H4 (cell line): ENCODE results near the gene ZBTB12. TPM values are rescaled to one million over a fixed set of nuclear protein-coding genes. Genes with fewer than 3 reads are reported as not detected.
"Not testable (repeated sequence)": the region's sequence is repeated elsewhere in the genome, so short reads cannot be mapped to it uniquely, and the experiment has no call there.

Experiments
- DNase-seq: peaks from one replicate; pipeline ENCODE4 v3.0.0-alpha.2; 2015; ENCODE audit warnings: low spot score
- total RNA-seq: library from RNA; depleted of rRNA; stranded (reverse); fragments of >200 nt; shearing (Covaris generic); gene quantifications from 2 replicates; pipeline ENCODE4 v1.2.3, GENCODE V29; 2014

The ZBTB12 gene
- total RNA-seq, 1 experiment from 2014 or later, result 0.70 TPM

DNA sequence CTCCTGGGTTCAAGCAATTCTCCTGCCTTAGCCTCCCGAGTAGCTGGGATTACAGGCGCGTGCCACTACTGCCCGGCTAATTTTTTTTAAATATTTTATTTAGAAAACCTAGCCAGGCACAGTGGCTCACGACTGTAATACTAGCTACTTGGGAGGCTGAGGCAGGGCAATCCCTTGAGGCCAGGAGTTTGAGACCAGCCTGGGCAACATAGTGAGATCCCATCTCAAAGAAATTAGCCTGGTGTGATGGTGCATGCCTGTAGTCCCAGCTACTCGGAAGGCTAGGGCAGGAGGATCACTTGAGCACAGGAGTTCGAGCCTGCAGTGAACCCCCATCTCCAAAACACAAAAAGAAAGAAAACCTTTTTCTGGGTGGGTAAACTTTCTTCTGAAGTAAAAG lies 25.5 kb downstream of the ZBTB12 start:
- DNase-seq, result no peak

DNA sequence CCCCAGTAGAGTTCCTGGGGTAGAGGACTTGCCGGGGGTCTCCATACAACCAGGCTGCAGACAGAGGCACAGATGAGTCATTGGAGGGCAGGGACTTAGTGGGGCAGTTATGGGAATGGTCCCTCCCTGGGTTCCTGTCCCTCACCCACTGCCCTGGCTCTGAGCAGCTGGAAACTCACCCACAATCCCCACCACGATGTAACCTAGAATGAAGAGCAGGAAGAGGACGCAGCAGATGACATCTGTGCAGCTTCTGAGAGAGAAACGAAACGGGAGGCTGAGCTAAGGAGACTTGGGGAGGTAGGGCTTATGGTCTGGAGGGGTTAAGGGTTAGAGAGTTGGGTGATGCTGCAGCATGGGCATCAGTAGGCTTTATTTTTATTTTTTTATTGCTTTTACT lies 26.0 kb downstream of the ZBTB12 start:
- DNase-seq, result no peak

GRCh38 chr6:31874836-31875572 lies 26.9 kb downstream of the ZBTB12 start:
- DNase-seq, result no peak

DNA sequence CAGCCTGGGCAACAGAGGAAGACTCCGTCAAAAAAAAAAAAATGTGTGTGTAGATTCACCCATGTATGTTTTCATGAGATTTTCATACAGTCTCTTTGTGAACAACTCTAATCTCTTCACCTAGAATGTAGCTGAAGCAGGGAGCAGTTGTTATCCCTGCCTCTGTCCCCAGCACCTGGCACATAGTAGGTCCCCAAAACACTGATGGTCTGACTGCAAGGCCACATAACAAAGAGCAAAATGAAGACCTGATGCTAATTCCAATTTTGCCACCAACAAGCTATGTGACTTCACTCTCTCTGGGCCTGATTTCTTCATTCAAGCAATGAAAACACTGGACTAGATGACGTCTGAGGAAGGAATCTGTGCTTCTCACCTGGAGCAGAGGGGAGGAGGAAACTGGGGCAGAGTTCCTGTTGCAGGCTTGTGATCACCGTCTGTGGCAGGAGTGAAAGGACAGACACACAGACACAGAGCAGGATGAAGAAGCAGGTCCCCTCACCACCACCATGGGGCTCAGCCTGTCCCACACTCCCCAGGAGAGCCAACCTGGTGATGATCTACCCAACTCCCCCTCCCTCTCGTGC lies 27.7 kb downstream of the ZBTB12 start:
- no peak for DNase-seq

DNA sequence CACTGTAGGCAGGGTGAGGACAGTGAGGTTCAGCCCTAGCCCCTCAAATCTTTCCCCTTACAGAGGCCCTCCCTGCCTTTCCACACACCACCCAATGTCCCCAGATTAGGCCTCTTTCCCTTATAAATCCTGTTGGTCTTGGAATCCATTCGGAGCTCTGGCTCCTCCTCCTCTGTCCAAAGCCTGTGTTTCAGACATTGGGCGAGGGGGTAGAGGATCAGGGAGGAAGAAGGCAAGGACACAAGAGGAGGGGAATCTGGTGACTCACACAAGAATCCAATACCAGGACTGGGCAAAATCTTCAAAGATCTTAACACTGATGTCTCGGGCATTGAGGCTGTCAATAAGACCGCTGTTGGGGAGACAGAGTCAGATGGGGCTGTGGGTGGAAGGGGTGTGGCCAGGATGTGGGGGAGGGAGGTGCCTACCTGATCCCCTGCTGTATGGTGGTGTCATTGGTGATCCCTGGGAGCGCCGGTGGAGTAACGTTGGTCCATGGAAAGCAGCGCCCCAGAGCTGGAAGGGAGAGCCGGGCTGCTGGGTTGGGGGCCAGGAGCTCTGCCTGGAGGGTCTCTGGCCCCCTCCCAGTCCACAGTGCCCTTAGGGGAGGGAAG lies 30.7 kb downstream of the ZBTB12 start:
- no peak for DNase-seq

- no peak for DNase-seq
These were observed 31.4 kb downstream of the ZBTB12 start for GRCh38 chr6:31870385-31870921.

DNA sequence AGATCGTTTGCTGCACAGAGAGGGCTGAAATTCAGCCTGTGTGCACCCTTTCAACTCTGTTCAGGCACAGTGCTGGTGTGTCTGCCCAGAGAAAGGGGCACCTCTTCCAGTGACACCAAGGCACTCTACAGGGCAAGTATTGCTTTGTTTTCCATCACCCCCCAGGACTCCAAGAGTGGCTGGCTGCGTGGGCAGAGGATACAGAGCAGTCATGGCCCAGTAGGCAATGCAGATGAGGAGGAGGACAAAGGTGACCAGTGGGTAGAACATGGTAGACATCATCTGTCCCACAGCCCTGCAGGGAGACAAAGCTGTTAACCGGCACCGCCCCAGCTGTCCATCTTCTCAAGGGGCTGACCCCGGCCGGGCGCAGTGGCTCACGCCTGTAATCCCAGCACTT lies 32.5 kb downstream of the ZBTB12 start:
- DNase-seq, result no peak

DNA sequence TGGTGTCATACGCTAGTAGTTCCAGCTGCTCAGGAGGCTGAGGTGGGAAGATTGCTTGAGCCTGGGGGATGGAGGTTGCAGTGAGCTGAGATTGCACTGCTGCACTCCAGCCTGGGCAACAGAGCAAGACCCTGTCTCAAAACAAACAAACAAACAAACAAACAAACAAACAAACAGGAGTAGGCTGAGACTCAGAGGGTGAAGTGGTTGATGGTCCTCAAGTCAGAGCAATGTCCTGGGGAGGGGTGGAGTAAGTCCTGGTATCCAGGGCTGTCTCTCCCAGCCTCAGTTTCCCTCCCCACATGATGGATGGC lies 33.3 kb downstream of the ZBTB12 start:
- not testable (repeated sequence) for DNase-seq

DNA sequence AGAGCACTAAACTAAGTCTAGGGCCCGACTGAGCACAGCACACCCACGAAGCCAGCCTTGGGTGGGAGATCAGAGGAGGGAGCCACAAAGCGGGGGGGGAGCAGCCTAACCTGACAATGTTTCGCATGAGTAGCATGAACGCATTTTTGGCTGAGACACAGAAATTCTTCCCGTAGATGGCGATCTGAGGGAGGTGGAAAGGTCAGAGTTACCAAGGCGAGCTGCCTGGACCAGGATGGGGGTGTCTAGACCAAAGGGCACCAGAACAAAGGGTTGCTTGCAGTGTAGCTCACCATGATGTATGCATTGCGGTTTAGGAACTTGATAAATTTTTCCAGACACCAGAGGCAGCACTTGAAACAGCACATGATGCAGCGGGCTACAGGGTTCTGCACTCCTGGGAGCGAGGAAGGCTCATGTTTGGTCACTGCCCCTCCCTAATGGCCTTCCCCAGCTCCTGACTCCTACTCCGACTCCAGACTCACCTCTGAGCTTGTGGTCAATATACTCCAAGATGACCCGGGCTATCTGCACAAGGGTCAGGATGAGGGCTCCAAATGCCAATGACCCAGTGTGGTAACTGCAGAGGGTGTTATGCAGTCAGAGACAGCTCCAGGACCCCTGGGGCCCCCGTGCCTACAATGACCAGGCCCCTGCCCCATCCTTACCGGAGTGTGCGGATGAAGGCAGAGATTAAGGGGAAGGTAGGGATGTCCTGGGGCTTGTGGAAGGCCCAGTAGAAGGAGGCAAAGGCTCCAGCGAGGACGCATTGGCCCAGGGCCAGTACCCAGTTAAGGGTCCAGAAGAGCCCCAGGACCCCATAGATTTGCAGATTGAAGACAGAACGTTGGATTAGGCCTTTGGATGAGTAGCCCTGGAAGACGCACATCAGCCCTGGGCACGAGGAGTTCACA lies 36.4 kb downstream of the ZBTB12 start:
- DNase-seq, result no peak

DNA sequence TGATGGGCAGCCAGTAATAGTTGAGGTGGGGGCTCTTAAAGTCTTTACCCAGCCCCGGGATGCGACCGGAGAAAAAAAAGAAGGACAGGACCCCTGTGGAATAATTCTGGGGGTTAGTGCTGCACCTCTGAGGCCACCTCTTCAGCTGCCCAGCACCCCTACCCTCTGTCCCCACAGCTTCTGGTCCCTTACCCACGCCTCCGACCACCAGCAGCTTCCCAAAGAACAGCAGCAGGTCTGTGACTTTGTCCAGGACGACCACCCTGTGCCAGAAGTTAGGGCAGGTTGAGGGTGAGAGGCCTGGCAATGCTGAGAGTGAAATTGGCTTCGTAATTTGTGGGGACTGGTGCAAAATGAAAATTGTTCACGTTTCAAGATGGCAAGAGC lies 37.1 kb downstream of the ZBTB12 start:
- DNase-seq, result no peak

GRCh38 chr6:31864123-31864562 lies 37.7 kb downstream of the ZBTB12 start:
- not testable (repeated sequence) for DNase-seq

DNA sequence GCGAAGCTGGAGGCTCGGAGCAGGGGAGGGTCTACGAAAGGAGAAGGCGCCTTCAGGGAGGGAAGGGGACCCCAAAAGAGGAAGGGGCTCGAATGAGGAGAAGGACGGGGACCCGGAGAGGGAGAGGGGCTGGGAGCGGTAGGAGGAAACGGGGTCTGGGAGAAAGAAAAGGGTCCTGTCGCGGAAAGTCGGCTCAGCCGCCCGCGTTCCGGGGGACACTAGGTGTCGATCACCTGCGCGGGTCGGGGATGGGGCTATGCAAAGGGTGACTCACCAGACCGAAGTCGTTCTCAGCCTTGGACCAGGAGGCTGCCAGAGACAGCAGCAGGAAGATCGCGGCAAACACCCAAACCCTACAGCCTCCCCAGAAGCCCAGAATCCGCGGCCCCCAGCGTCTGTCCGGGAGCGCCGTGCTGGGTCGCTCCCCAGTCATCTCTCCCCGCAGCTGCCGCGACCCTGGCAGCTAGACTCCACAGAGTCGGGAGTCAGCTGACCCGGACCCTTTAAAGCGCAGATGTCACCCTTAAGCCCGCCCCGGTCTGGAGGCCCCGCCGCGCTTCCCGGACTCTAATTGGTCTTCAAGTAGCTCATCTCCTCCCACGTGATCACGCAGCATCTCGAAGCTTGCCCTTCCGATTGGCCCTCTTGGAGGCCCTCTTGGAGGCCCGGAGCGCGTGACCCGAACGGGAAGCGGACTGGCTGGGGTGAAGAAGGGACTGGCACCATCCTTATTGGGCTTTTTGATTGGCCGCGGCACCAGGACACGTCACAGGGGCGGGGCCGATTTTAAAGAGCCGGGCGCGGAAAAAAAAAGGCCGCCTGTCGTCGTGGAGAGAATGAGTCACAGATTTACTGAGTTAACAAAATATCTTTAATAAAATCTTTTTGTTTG lies 39.3 kb downstream of the ZBTB12 start, which contains the start of gene NEU1:
NEU1 (minus strand) TSS at position 478 of the 892 bp plus-strand sequence; CDS start at position 433, 45 bp downstream.
- peak; percentile 100 for DNase-seq

- DNase-seq, result no peak
These were observed 40.0 kb downstream of the ZBTB12 start for GRCh38 chr6:31861919-31862343.

DNA sequence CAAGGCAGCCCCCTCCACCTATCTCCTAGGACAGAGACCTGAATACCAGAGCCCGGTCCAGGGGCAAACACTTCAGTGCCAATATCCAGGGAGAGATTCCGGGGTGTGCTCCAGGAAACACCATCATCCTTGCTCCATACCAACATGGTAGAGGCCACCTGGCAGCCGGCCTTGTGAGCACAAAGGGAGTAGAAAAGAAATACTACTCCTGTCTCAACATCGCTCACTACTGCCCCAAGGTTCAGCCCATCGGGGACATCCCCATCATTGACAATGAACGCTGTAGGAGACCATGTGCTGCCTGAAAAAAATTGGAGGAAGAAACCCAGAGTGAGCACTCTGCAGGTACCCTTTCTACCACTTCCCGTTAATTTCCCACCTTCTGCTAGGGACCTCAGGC lies 40.7 kb downstream of the ZBTB12 start:
- no peak for DNase-seq

GRCh38 chr6:31860349-31860748 lies 41.5 kb downstream of the ZBTB12 start:
- no peak for DNase-seq

DNA sequence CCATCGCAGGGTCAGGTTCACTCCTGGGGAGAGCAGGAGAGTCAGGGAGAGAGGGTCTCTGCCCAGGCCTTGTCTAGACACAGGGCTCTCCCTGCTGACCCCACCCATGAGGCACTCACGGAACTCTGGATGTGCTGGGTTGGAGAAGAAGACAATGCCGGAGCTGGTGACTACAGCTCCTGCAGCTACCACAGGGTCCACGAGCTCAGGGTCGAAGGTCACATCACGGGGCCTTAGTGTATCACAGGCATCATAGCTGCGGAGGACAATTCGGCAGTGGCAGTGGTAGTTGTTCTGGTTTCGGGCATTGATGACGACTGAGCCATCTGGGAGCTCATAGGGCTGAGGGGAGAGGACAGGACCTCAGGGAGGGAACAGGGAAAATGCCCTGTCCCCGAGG lies 42.0 kb downstream of the ZBTB12 start:
- no peak for DNase-seq

DNA sequence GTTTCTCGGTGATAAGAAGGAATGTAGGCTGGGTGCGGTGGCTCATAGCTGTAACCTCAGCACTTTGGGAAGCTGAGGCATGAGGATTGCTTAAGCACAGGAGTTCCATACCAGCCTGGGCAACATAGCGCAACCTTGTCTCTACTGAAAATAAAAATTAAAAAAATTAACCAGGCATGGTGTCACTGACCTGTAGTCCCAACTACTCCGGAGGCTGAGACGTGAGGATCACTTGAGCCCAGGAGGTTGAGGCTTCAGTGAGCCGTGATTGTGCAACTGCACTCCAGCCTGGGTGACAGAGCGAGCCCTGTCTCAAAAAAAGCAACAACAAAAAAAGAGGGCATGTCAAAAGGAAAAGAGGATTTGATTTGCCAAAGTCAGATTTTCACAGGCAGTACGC lies 43.2 kb downstream of the ZBTB12 start:
- DNase-seq, result no peak

- DNase-seq, result not testable (repeated sequence)
These were observed 44.1 kb downstream of the ZBTB12 start for GRCh38 chr6:31857774-31858173.

- DNase-seq, result not testable (repeated sequence)
These were observed 49.7 kb downstream of the ZBTB12 start for GRCh38 chr6:31851980-31852718.

- DNase-seq, result no peak
These were observed 50.4 kb downstream of the ZBTB12 start for GRCh38 chr6:31851485-31851832.
